Activated CD4-positive, CD25-positive, alpha-beta regulatory T cell (primary cell): ENCODE results near the gene N4BP3.
A peak's percentile ranks its signal among the peaks of the same experiment; 100 is the strongest.

ENCODE experiments used
- DNase-seq, 4 experiments: peaks; one replicate each; lab custom pipeline; 2025; lab: John Stamatoyannopoulos, UW

N4BP3 gene

GRCh38 chr5:178150977-178151734, 37.8 kb downstream of the N4BP3 start:
- DNase-seq, result no peak

GRCh38 chr5:178152491-178153444, 39.4 kb downstream of the N4BP3 start:
- no peak for DNase-seq

- DNase-seq, result peak; percentile 87 to 95 (median 90)
Measured at GRCh38 chr5:178153530-178154340, 40.4 kb downstream of the N4BP3 start, which contains the start of gene NHP2. TSS of gene NHP2 (minus strand) at chr5:178153885. CDS start at chr5:178153817, 68 bp downstream.

GRCh38 chr5:178155065-178155464, 41.7 kb downstream of the N4BP3 start:
- no peak for DNase-seq

GRCh38 chr5:178160176-178160575, 46.8 kb downstream of the N4BP3 start:
- DNase-seq, result no peak

- no peak for DNase-seq
Measured at GRCh38 chr5:178162481-178162880, 49.1 kb downstream of the N4BP3 start.

GRCh38 chr5:178163772-178164735, 50.7 kb downstream of the N4BP3 start:
- DNase-seq, result peak; percentile 79 to 97 (median 89)

- DNase-seq, result no peak
Measured at GRCh38 chr5:178165581-178165980, 52.2 kb downstream of the N4BP3 start.

- no peak for DNase-seq
Measured at GRCh38 chr5:178170455-178170854, 57.1 kb downstream of the N4BP3 start.

GRCh38 chr5:178174456-178174855, 61.1 kb downstream of the N4BP3 start:
- DNase-seq, result no peak
